Caco-2 (cell line): ENCODE data around the gene SP3. TPM values are rescaled to one million over a fixed set of nuclear protein-coding genes. Genes with fewer than 3 reads are reported as not detected.

ENCODE experiments used
- BruUV-seq: library from RNA; stranded (reverse); fragments of 400-500 nt; replicated peaks from 2 replicates; lab custom pipeline; 2021; lab: Mats Ljungman, UMichigan
- CTCF ChIA-PET: fragments of 300-600 bp; sonication (Branson Sonifier 250); formaldehyde crosslinking; loops from one replicate; lab custom pipeline; 2022; ENCODE audit warnings: antibody characterized with exemption; lab: Charles Lee
- POLR2A ChIA-PET: fragments of 300-600 bp; sonication (Branson Sonifier 250); formaldehyde crosslinking; loops from one replicate; lab custom pipeline; 2022; ENCODE audit warnings: antibody characterized with exemption; lab: Charles Lee
- DNase-seq, 2 experiments: peaks; one replicate each; pipeline versions ENCODE4 v3.0.0 to v3.0.0-alpha.2; 2020 to 2022
- H3K27me3 ChIP-seq: replicated peaks from 2 replicates; pipeline ENCODE4 v1.6.0; 2011; ENCODE audit warnings: low read length; ENCODE audit not compliant: control insufficient read depth, insufficient read depth
- H3K36me3 ChIP-seq: 2 replicates; pipeline ENCODE4 v1.5.1; 2011; ENCODE audit warnings: low read length; ENCODE audit not compliant: control insufficient read depth, insufficient read depth
- H3K4me1 ChIP-seq: fragments of 250-450 bp; sonication (Bioruptor Pico); 2 replicates; pipeline ENCODE4 v1.5.1; 2020; ENCODE audit warnings: mild to moderate bottlenecking
- H3K4me3 ChIP-seq: 2 replicates; pipeline ENCODE4 v1.5.1; 2011; ENCODE audit warnings: low read depth, mild to moderate bottlenecking, control low read depth, low read length
- H3K9me3 ChIP-seq: fragments of 250-450 bp; sonication (Bioruptor Pico); 2 replicates; pipeline ENCODE4 v1.5.1; 2020; ENCODE audit warnings: mild to moderate bottlenecking, moderate library complexity
- H3K27ac Mint-ChIP-seq: one replicate; pipeline ENCODE4 v1.8.0; 2022; ENCODE audit warnings: mixed read lengths; ENCODE audit not compliant: unreplicated experiment
- H3K27me3 Mint-ChIP-seq: one replicate; pipeline ENCODE4 v1.8.0; 2022; ENCODE audit warnings: mixed read lengths; ENCODE audit not compliant: insufficient read depth, unreplicated experiment
- H3K36me3 Mint-ChIP-seq: one replicate; pipeline ENCODE4 v1.8.0; 2022; ENCODE audit warnings: mild to moderate bottlenecking, mixed read lengths; ENCODE audit not compliant: insufficient read depth, unreplicated experiment
- H3K4me1 Mint-ChIP-seq: one replicate; pipeline ENCODE4 v1.8.0; 2022; ENCODE audit warnings: low read depth, mixed read lengths; ENCODE audit not compliant: unreplicated experiment
- H3K4me3 Mint-ChIP-seq: one replicate; pipeline ENCODE4 v1.8.0; 2022; ENCODE audit warnings: mild to moderate bottlenecking, moderate library complexity, mixed read lengths; ENCODE audit not compliant: unreplicated experiment
- H3K9me3 Mint-ChIP-seq: one replicate; pipeline ENCODE4 v1.8.0; 2022; ENCODE audit warnings: mixed read lengths; ENCODE audit not compliant: unreplicated experiment
- intact Hi-C: fragments of 100-400 bp; cut with micrococcal nuclease; formaldehyde crosslinking; loops from one replicate; pipeline ENCODE4 v1.10.0; 2022; ENCODE audit not compliant: unreplicated experiment
- total RNA-seq: library from RNA; stranded (reverse); gene quantifications from 2 replicates; pipeline ENCODE4 v1.2.3, GENCODE V29; 2022
- TF ChIP-seq, protein P1 (sequence below), 2 experiments: fragments of 200-600 bp in 1 of 2; IDR thresholded peaks; 1 replicate in 1 of 2; 2 replicates in 1 of 2; pipeline versions ENCODE4 v1.5.1 to v1.8.0; 2011 to 2022; ENCODE audit warnings: antibody characterized with exemption in 1 of 2, control low read depth in 1 of 2, inconsistent platforms in 1 of 2, low read depth in 1 of 2, low read length in 1 of 2, mild to moderate bottlenecking in 1 of 2, moderate library complexity in 1 of 2; ENCODE audit not compliant: insufficient read depth in 1 of 2, severe bottlenecking in 1 of 2, unreplicated experiment in 1 of 2

Gene SP3
- total RNA-seq, 1 experiment from 2014 or later = 111 TPM

DNA sequence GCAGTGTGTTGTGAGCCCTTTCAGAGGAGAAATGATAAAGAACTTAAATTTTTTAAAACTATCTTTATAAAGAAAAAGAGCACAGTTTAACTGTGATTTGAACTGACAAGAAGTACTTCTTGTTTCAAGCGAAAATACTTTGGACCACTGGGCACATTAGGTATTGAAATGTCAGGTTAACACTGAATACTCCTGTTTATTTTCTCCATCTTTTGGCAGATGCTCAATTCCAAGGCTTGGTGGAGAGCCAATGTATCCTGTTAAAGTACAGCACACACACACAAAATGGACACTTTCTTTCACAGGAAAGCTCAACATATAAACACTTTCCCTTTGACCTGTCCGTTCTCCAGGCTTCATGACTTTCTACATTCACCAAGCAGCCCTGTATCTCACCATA is 32.6 kb upstream of the SP3 start:
- no peaks in the 10 kb centered on the region for H3K9me3 Mint-ChIP-seq
- DNase-seq = no peak
- H3K4me3 Mint-ChIP-seq = no peak overlapping the region
- H3K4me3 ChIP-seq = no peak overlapping the region
- no peaks in the 10 kb centered on the region for H3K27me3 Mint-ChIP-seq
- TF ChIP-seq, protein P1, sequence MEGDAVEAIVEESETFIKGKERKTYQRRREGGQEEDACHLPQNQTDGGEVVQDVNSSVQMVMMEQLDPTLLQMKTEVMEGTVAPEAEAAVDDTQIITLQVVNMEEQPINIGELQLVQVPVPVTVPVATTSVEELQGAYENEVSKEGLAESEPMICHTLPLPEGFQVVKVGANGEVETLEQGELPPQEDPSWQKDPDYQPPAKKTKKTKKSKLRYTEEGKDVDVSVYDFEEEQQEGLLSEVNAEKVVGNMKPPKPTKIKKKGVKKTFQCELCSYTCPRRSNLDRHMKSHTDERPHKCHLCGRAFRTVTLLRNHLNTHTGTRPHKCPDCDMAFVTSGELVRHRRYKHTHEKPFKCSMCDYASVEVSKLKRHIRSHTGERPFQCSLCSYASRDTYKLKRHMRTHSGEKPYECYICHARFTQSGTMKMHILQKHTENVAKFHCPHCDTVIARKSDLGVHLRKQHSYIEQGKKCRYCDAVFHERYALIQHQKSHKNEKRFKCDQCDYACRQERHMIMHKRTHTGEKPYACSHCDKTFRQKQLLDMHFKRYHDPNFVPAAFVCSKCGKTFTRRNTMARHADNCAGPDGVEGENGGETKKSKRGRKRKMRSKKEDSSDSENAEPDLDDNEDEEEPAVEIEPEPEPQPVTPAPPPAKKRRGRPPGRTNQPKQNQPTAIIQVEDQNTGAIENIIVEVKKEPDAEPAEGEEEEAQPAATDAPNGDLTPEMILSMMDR (IDR thresholded peaks at IDR 0.05; ENCODE audit: insufficient read depth in 1 of 2, low read depth in 1 of 2, low read length in 1 of 2, severe bottlenecking in 1 of 2, unreplicated experiment in 1 of 2) = no peak
- no peaks in the 10 kb centered on the region for H3K9me3 ChIP-seq
- peaks cover 16% of the 10 kb centered on the region for H3K4me1 Mint-ChIP-seq
- intact Hi-C loops = no loop called here
- H3K27me3 ChIP-seq = no peaks in the 10 kb centered on the region
- ChIA-PET CTCF (no interaction called here), POLR2A (no interaction called here)
- BruUV-seq = no TSS peak
- H3K27ac Mint-ChIP-seq = no peak overlapping the region
- H3K36me3 Mint-ChIP-seq = peaks cover 5% of the 10 kb centered on the region
- H3K36me3 ChIP-seq = no peaks in the 10 kb centered on the region
- H3K4me1 ChIP-seq = peaks cover 6% of the 10 kb centered on the region

DNA sequence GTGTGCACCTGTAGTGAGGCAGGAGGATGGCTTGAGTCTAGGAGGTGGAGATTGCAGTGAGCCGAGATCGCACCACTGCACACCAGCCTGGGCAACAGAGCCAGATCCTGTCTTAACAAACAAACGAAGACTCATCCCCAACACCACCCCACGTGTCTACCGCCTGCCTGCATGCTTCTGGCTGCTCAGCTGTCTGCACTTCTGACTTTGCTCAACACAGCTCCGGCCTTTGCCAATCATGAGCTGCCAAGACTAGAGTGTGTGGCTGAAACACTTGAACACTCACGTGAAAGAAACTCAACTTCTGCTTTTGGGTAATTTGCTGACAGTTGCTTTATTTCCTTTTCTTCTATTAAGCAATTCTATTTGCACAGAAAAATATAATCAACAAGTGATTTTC is 32.1 kb upstream of the SP3 start:
- no TSS peak for BruUV-seq

DNA sequence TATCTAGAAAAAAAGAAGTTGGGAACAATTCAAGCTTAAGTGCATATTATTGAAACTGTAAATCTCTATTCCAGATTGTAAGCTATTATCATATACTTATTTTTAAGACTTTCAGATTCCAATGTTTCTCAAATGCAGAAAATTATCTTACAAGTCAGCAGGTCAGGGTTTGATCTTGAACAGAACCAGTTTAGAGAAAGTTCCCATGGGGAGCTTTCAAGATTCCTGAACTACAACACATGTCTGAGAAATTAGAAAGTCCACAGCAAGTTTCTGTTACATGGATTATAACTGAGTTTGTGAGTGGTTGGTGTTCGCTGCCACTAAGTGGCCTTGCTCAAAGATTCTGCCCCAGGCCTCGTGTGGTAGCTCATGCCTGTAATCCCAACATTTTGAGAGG is 31.6 kb upstream of the SP3 start:
- Histone ChIP-seq H3K27me3 (no peaks in the 10 kb centered on the region), H3K9me3 (no peaks in the 10 kb centered on the region), H3K4me3 (no peak overlapping the region), H3K4me1 (no peaks in the 10 kb centered on the region), H3K36me3 (no peaks in the 10 kb centered on the region)
- TF ChIP-seq, protein P1 (IDR thresholded peaks at IDR 0.05; ENCODE audit: insufficient read depth in 1 of 2, low read depth in 1 of 2, low read length in 1 of 2, severe bottlenecking in 1 of 2, unreplicated experiment in 1 of 2) = no peak
- intact Hi-C loops = no loop called here
- ChIA-PET CTCF (interaction anchor here (1.0 kb wide), 1 partner anchor 31 kb away, joined by 3 read pairs; no protein-coding TSS in a partner anchor), POLR2A (no interaction called here)
- Mint-ChIP-seq H3K27ac (no peak overlapping the region), H3K4me1 (peaks cover 7% of the 10 kb centered on the region), H3K27me3 (no peaks in the 10 kb centered on the region), H3K9me3 (no peaks in the 10 kb centered on the region), H3K4me3 (no peak overlapping the region), H3K36me3 (no peaks in the 10 kb centered on the region)
- no peak for DNase-seq
- no TSS peak for BruUV-seq

More for the DNA sequence above, 32.1 kb upstream of the SP3 start:
- peaks cover 2% of the 10 kb centered on the region for H3K36me3 Mint-ChIP-seq
- H3K4me1 Mint-ChIP-seq = peaks cover 12% of the 10 kb centered on the region
- no peak overlapping the region for H3K4me3 ChIP-seq
- no peak for DNase-seq
- H3K27me3 Mint-ChIP-seq = no peaks in the 10 kb centered on the region
- no peaks in the 10 kb centered on the region for H3K9me3 ChIP-seq
- H3K9me3 Mint-ChIP-seq = no peaks in the 10 kb centered on the region
- H3K4me3 Mint-ChIP-seq = no peak overlapping the region
- peaks cover under 1% of the 10 kb centered on the region for H3K4me1 ChIP-seq
- TF ChIP-seq, protein P1 (IDR thresholded peaks at IDR 0.05; ENCODE audit: insufficient read depth in 1 of 2, low read depth in 1 of 2, low read length in 1 of 2, severe bottlenecking in 1 of 2, unreplicated experiment in 1 of 2) = no peak
- no peaks in the 10 kb centered on the region for H3K36me3 ChIP-seq
- H3K27me3 ChIP-seq = no peaks in the 10 kb centered on the region
- ChIA-PET CTCF (interaction anchor here (1.0 kb wide), 1 partner anchor 31 kb away, joined by 3 read pairs; no protein-coding TSS in a partner anchor), POLR2A (no interaction called here)
- no peak overlapping the region for H3K27ac Mint-ChIP-seq
- intact Hi-C loops = no loop called here
